ENCODE results near the gene TNNI3.

- TF ChIP-seq CTCF (conservative IDR thresholded peaks at IDR 0.05) = no peak
- no peak for TF ChIP-seq ZFX (IDR thresholded peaks at IDR 0.05)
Measured at GRCh38 chr19:55173186-55173713, 15.7 kb upstream of the TNNI3 start.

Data from C4-2B (cell line).